ENCODE measurements around the gene AXIN2.

AXIN2 gene

DNA sequence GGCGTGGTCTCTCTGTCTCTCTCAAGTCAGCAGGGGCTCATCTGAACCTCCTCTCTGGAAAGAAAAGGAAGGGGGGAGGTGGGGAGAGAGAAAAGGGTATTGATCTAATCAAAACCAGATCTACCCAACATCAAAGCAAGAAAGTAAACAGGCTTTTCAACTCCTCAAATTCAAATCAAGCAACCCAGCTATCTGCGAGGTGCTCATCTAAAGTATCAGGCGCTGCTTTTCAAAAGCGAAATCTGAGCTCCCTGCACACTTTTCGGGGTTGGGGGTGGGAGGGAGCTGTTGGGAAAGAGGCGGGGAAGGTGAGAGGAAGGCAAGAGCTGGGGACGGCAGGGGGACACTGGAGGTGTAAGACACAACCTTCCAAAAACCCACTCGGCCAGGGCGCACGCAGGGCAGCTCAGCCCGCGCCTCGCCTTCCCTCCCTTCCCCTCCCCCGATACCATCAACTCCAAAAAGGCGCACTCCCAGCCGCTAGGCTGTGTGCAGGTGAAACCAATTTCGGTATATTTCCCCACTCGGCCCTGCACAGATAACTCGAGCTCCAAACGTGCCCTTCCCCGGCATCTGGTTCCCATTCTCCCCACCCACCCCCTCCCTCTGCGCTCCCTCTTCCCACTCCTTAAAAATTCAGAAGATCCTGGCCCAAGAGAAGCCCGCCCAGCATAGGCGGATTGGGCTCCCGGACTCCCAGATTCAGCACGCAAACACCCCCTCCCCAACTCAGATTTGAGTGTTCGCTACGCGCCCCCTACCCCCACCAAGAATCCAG lies 2.6 kb downstream of the AXIN2 start (continued):
- TF ChIP-seq, protein P1, sequence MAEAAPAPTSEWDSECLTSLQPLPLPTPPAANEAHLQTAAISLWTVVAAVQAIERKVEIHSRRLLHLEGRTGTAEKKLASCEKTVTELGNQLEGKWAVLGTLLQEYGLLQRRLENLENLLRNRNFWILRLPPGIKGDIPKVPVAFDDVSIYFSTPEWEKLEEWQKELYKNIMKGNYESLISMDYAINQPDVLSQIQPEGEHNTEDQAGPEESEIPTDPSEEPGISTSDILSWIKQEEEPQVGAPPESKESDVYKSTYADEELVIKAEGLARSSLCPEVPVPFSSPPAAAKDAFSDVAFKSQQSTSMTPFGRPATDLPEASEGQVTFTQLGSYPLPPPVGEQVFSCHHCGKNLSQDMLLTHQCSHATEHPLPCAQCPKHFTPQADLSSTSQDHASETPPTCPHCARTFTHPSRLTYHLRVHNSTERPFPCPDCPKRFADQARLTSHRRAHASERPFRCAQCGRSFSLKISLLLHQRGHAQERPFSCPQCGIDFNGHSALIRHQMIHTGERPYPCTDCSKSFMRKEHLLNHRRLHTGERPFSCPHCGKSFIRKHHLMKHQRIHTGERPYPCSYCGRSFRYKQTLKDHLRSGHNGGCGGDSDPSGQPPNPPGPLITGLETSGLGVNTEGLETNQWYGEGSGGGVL (tag by site-specific recombination; IDR thresholded peaks at IDR 0.05), result peak; percentile 39; the same call in 1 of the 2 replicates
- TF ChIP-seq ZNF830 (tag by site-specific recombination; IDR thresholded peaks at IDR 0.05; ENCODE audit: low read depth) (no peak), ZNF48 (tag by site-specific recombination; IDR thresholded peaks at IDR 0.05) (no peak), ZNF146 (tag by site-specific recombination; IDR thresholded peaks at IDR 0.05) (no peak), EGR2 (tag by site-specific recombination; IDR thresholded peaks at IDR 0.05; ENCODE audit: low read depth) (peak; percentile 71), ZSCAN16 (tag by site-specific recombination; IDR thresholded peaks at IDR 0.05) (no peak), KLF9 (tag by site-specific recombination; IDR thresholded peaks at IDR 0.05; ENCODE audit: low read depth) (no peak), HOXC10 (CRISPR knock-in tag; IDR thresholded peaks at IDR 0.05) (no peak), MEIS1 (CRISPR knock-in tag; IDR thresholded peaks at IDR 0.05; ENCODE audit: borderline replicate concordance) (no peak), ZSCAN30 (tag by site-specific recombination; IDR thresholded peaks at IDR 0.05) (no peak)
- TF ChIP-seq, protein P2, sequence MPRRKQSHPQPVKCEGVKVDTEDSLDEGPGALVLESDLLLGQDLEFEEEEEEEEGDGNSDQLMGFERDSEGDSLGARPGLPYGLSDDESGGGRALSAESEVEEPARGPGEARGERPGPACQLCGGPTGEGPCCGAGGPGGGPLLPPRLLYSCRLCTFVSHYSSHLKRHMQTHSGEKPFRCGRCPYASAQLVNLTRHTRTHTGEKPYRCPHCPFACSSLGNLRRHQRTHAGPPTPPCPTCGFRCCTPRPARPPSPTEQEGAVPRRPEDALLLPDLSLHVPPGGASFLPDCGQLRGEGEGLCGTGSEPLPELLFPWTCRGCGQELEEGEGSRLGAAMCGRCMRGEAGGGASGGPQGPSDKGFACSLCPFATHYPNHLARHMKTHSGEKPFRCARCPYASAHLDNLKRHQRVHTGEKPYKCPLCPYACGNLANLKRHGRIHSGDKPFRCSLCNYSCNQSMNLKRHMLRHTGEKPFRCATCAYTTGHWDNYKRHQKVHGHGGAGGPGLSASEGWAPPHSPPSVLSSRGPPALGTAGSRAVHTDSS (tag by site-specific recombination; IDR thresholded peaks at IDR 0.05), result no peak

DNA sequence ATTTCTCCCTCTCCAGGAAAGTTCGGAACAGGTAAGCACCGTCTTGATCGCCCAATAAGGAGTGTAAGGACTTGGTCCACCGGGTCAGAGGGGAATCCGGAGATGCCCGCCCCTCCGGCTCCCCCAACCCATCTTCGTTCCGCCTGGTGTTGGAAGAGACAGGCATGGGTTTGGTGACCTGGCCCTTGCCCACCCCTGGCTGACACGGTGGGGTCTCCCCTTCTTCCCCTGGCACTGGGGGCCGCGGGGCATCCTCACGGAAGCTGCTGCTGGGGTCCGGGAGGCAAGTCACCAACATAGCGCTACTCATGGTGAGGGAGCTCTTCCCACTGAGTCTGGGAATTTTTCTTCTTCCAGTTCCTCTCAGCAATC lies 3.2 kb downstream of the AXIN2 start:
- no peak overlapping the region for H3K4me3 ChIP-seq (ENCODE audit: low read depth, low read length)
- no peaks in the 10 kb centered on the region for H3K9me3 ChIP-seq (ENCODE audit: control insufficient read depth, insufficient read depth, low read depth, low read length)
- CTCF ChIA-PET, result interaction anchor here (0.6 to 5.2 kb wide), 5 partner anchors 19 to 280 kb away, joined by 3 to 46 read pairs (median 5); no protein-coding TSS in a partner anchor
- peaks cover 0 to 18% of the 10 kb centered on the region in 2 experiments; a peak in 1 of 3 replicates for H3K36me3 ChIP-seq (ENCODE audit: control insufficient read depth in 2 of 2, insufficient read depth in 1 of 2, low read length in 2 of 2)
- TF ChIP-seq ZBTB11 (tag by site-specific recombination; conservative IDR thresholded peaks at IDR 0.05; ENCODE audit: low read depth), result no peak
- TF ChIP-seq BCL11A (tag by site-specific recombination; IDR thresholded peaks at IDR 0.05; ENCODE audit: low read depth), result no peak
- TF ChIP-seq ZFHX2 (tag by site-specific recombination; conservative IDR thresholded peaks at IDR 0.05), result no peak
- TF ChIP-seq ZNF624 (tag by site-specific recombination; IDR thresholded peaks at IDR 0.05), result no peak
- H3K27ac ChIP-seq (ENCODE audit: extremely low read depth, low read depth, low read length), result no peak overlapping the region
- POLR2A ChIA-PET, result no interaction called here
- peaks cover 23% of the 10 kb centered on the region for H3K4me1 ChIP-seq (ENCODE audit: control insufficient read depth, insufficient read depth, low read length)
